ENCODE results near the gene PET100.

- TF ChIP-seq CTCF (IDR thresholded peaks at IDR 0.05 in 8 of 11, conservative IDR thresholded peaks at IDR 0.05 in 3 of 11) (no peak), POLR2AphosphoS5 (IDR thresholded peaks at IDR 0.05) (no peak)
Measured at GRCh38 chr19:7668842-7669241, 39.2 kb downstream of the PET100 start, which contains the start of gene RETN.

Measured in spleen (tissue), 7 donors.